Liver (tissue), 9 donors: ENCODE results near the gene DNAJC5. TPM values are rescaled to one million over a fixed set of nuclear protein-coding genes. Genes with fewer than 3 reads are reported as not detected.
"Not testable (repeated sequence)": the region's sequence is repeated elsewhere in the genome, so short reads cannot be mapped to it uniquely, and the experiment has no call there.

Experiments used
- DNase-seq: peaks from one replicate; pipeline ENCODE4 v3.0.0-alpha.2; 2017; ENCODE audit warnings: low spot score
- H3K27ac ChIP-seq, 2 donors: one replicate each; pipeline ENCODE4 v1.7.0; 2013; ENCODE audit warnings: inconsistent platforms in 2 of 2, low read length in 2 of 2, control low read depth in 1 of 2, low read depth in 1 of 2, mild to moderate bottlenecking in 1 of 2
- H3K27me3 ChIP-seq, 4 donors: one replicate each; pipeline versions ENCODE4 v1.6.1 to v1.7.0; 2013; ENCODE audit warnings: low read length in 3 of 4, inconsistent platforms in 1 of 4, mild to moderate bottlenecking in 1 of 4, moderate library complexity in 1 of 4; ENCODE audit not compliant: control insufficient read depth in 4 of 4, insufficient read depth in 4 of 4
- H3K36me3 ChIP-seq, 4 donors: one replicate each; pipeline versions ENCODE4 v1.6.1 to v1.7.0; 2013; ENCODE audit warnings: low read length in 3 of 4, mild to moderate bottlenecking in 3 of 4, low read depth in 1 of 4, moderate library complexity in 1 of 4; ENCODE audit not compliant: control insufficient read depth in 4 of 4, insufficient read depth in 3 of 4
- H3K4me1 ChIP-seq, 4 donors: one replicate each; pipeline versions ENCODE4 v1.6.1 to v1.7.0; 2013; ENCODE audit warnings: low read length in 3 of 4, mild to moderate bottlenecking in 3 of 4, moderate library complexity in 1 of 4; ENCODE audit not compliant: control insufficient read depth in 4 of 4, insufficient read depth in 4 of 4
- H3K4me3 ChIP-seq, 3 donors: one replicate each; pipeline versions ENCODE4 v1.6.1 to v1.7.0; 2013; ENCODE audit warnings: low read length in 3 of 3, control low read depth in 1 of 3, low read depth in 1 of 3, mild to moderate bottlenecking in 1 of 3
- H3K9ac ChIP-seq, 2 donors: one replicate each; pipeline ENCODE4 v1.7.0; 2013; ENCODE audit warnings: low read length in 2 of 2, mild to moderate bottlenecking in 2 of 2, moderate library complexity in 2 of 2, control low read depth in 1 of 2, low read depth in 1 of 2
- H3K9me3 ChIP-seq, 4 donors: one replicate each; pipeline versions ENCODE4 v1.6.1 to v1.7.0; 2013; ENCODE audit warnings: low read length in 3 of 4; ENCODE audit not compliant: control insufficient read depth in 4 of 4
- HNF4G ChIP-seq: IDR thresholded peaks from 2 replicates; pipeline ENCODE4 v1.6.1; 2016; ENCODE audit warnings: antibody characterized with exemption
- MAX ChIP-seq: IDR thresholded peaks from 2 replicates; pipeline ENCODE4 v1.6.1; 2016; ENCODE audit warnings: antibody characterized with exemption
- NR2F2 ChIP-seq: IDR thresholded peaks from 2 replicates; pipeline ENCODE4 v1.6.1; 2016; ENCODE audit warnings: antibody characterized with exemption
- RXRA ChIP-seq, 2 donors: IDR thresholded peaks; 2 replicates each; pipeline ENCODE4 v1.6.1; 2017 to 2018; ENCODE audit warnings: antibody characterized with exemption in 2 of 2, mild to moderate bottlenecking in 1 of 2
- SP1 ChIP-seq: IDR thresholded peaks from 2 replicates; pipeline ENCODE4 v1.6.1; 2018; ENCODE audit warnings: antibody characterized with exemption, mild to moderate bottlenecking
- WGBS: extraction: QIAGEN DNeasy Blood & Tissue Kit; methylation state at CpG from one replicate; pipeline ENCODE4 v1.1.7; 2013; 5-methylcytosine and 5-hydroxymethylcytosine counted together
- polyA plus RNA-seq, 2 donors: library from polyadenylated mRNA; stranded (reverse) in 1 of 2; unstranded in 1 of 2; fragments of 200-250 nt in 1 of 2; fragments of >200 nt in 1 of 2; fragmentation: Nextera tagmentation in 1 of 2; extraction: Ambion mirVana in 1 of 2; gene quantifications; one replicate each; pipeline versions ENCODE4 v1.2.1 to v1.2.3, GENCODE V29; 2013 to 2015
- total RNA-seq, 2 donors: library from RNA; depleted of rRNA; stranded (reverse); fragments of >200 nt; gene quantifications; one replicate each; pipeline ENCODE4 v1.2.3, GENCODE V29; 2014
- TF ChIP-seq, protein P1 (sequence below): IDR thresholded peaks from 2 replicates; pipeline ENCODE4 v1.6.1; 2016; ENCODE audit warnings: antibody characterized with exemption
- TF ChIP-seq, protein P2 (sequence below): fragments of 150-350 bp; IDR thresholded peaks from 2 replicates; pipeline ENCODE4 v1.5.1; 2017; ENCODE audit warnings: improper control_type of control experiment, low read depth, low read length; ENCODE audit not compliant: missing input control
- donor health status: healthy.
- donor health status: healthy.
- donor health status: healthy.
- donor health status: healthy.
- donor health status: healthy.

Gene DNAJC5
- total and polyA plus RNA-seq, 4 donors, result 8.2 to 28.6 (median 18.7) TPM

- no peaks in the 10 kb centered on the region for H3K9me3 ChIP-seq
- H3K27me3 ChIP-seq, result no peaks in the 10 kb centered on the region
- peak within 1 kb of the TSS; percentile 38 to 84 for H3K27ac ChIP-seq
- TF ChIP-seq, protein P1, sequence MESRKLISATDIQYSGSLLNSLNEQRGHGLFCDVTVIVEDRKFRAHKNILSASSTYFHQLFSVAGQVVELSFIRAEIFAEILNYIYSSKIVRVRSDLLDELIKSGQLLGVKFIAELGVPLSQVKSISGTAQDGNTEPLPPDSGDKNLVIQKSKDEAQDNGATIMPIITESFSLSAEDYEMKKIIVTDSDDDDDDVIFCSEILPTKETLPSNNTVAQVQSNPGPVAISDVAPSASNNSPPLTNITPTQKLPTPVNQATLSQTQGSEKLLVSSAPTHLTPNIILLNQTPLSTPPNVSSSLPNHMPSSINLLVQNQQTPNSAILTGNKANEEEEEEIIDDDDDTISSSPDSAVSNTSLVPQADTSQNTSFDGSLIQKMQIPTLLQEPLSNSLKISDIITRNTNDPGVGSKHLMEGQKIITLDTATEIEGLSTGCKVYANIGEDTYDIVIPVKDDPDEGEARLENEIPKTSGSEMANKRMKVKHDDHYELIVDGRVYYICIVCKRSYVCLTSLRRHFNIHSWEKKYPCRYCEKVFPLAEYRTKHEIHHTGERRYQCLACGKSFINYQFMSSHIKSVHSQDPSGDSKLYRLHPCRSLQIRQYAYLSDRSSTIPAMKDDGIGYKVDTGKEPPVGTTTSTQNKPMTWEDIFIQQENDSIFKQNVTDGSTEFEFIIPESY, result peak; percentile 95
- TF ChIP-seq NR2F2 (peak; percentile 28), RXRA (IDR thresholded peaks at IDR 0.05) (peak; percentile 25 to 83)
- TF ChIP-seq, protein P2, sequence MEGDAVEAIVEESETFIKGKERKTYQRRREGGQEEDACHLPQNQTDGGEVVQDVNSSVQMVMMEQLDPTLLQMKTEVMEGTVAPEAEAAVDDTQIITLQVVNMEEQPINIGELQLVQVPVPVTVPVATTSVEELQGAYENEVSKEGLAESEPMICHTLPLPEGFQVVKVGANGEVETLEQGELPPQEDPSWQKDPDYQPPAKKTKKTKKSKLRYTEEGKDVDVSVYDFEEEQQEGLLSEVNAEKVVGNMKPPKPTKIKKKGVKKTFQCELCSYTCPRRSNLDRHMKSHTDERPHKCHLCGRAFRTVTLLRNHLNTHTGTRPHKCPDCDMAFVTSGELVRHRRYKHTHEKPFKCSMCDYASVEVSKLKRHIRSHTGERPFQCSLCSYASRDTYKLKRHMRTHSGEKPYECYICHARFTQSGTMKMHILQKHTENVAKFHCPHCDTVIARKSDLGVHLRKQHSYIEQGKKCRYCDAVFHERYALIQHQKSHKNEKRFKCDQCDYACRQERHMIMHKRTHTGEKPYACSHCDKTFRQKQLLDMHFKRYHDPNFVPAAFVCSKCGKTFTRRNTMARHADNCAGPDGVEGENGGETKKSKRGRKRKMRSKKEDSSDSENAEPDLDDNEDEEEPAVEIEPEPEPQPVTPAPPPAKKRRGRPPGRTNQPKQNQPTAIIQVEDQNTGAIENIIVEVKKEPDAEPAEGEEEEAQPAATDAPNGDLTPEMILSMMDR, result no peak
- peaks cover 5 to 18% (median 8%) of the 10 kb centered on the region in 4 donors for H3K36me3 ChIP-seq
- peak within 1 kb of the TSS; percentile 60 to 72 for H3K9ac ChIP-seq
- H3K4me1 ChIP-seq, result peaks cover 18 to 48% (median 38%) of the 10 kb centered on the region in 4 donors
- peak within 1 kb of the TSS; percentile 56 to 94 (median 78) for H3K4me3 ChIP-seq
- 4% methylated on average over 73 of the region's 73 CpGs for WGBS
- peak; percentile 71 for DNase-seq
Measured at GRCh38 chr20:63969838-63970713, 75.2 kb downstream of the DNAJC5 start, which contains the start of gene ZNF512B. Gene ZNF512B, minus strand, starts transcription at chr20:63969930. Its CDS starts 1,980 bp downstream, at chr20:63967950.

GRCh38 chr20:63970714-63971431 lies 75.9 kb downstream of the DNAJC5 start:
- TF ChIP-seq MAX, result peak; percentile 13
- TF ChIP-seq HNF4G, result no peak
- TF ChIP-seq RXRA (IDR thresholded peaks at IDR 0.05), result no peak
- TF ChIP-seq, protein P1, result no peak
- TF ChIP-seq SP1, result no peak
- TF ChIP-seq, protein P2, result no peak
- H3K27me3 ChIP-seq, result no peaks in the 10 kb centered on the region
- H3K4me1 ChIP-seq, result peaks cover 18 to 48% (median 38%) of the 10 kb centered on the region in 4 donors
- no peaks in the 10 kb centered on the region for H3K9me3 ChIP-seq
- H3K36me3 ChIP-seq, result peaks cover 5 to 18% (median 8%) of the 10 kb centered on the region in 4 donors
- H3K9ac ChIP-seq, result no peak overlapping the region
- H3K4me3 ChIP-seq, result no peak overlapping the region
- H3K27ac ChIP-seq, result no peak overlapping the region
- no peak for DNase-seq
- 92% methylated on average over 5 of the region's 5 CpGs for WGBS

DNA sequence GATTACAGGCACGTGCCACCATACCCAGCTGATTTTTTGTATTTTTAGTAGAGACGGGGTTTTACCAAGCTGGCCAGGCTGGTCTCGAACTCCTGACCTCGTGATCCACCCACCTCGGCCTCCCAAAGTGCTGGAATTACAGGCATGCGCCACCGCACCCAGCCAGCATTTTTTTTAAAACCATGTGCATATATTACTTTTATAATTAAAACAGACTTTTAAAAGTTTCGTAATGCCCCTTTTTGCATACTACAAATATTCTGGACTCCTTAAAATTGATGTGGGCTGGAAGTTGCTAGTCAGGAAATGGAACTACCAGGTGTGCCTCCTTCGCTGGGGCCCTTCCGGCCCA lies 77.0 kb downstream of the DNAJC5 start:
- Histone ChIP-seq H3K27ac (peak overlapping the region in 1 of 2 donors; percentile 40), H3K4me1 (peaks cover 18 to 50% (median 38%) of the 10 kb centered on the region in 4 donors)
- H3K9ac ChIP-seq, DNase-seq, H3K36me3 ChIP-seq, H3K27me3 ChIP-seq, H3K4me3 ChIP-seq, H3K9me3 ChIP-seq: not testable (repeated sequence)
- WGBS, result 87% methylated on average over 10 of the region's 10 CpGs
